ENCODE data around the gene SPEF1.

Gene SPEF1

GRCh38 chr20:3764659-3765058, 16.6 kb downstream of the SPEF1 start:
- no peak for DNase-seq

- no peak for DNase-seq
Observed at GRCh38 chr20:3763671-3764601, 17.3 kb downstream of the SPEF1 start.

- DNase-seq, result no peak
Observed at GRCh38 chr20:3760655-3761348, 20.4 kb downstream of the SPEF1 start.

- no peak for DNase-seq
Observed at GRCh38 chr20:3759884-3760283, 21.4 kb downstream of the SPEF1 start.

- DNase-seq, result no peak
Observed at GRCh38 chr20:3759316-3759823, 21.9 kb downstream of the SPEF1 start.

GRCh38 chr20:3758566-3758965, 22.7 kb downstream of the SPEF1 start:
- no peak for DNase-seq

- DNase-seq, result no peak
Observed at GRCh38 chr20:3757268-3757667, 24.0 kb downstream of the SPEF1 start.

GRCh38 chr20:3755814-3756480, 25.3 kb downstream of the SPEF1 start:
- DNase-seq, result no peak

- DNase-seq, result no peak
Observed at GRCh38 chr20:3755269-3755668, 26.0 kb downstream of the SPEF1 start.

GRCh38 chr20:3754276-3754630, 27.0 kb downstream of the SPEF1 start:
- no peak for DNase-seq

- no peak for DNase-seq
Observed at GRCh38 chr20:3753501-3754275, 27.6 kb downstream of the SPEF1 start.

GRCh38 chr20:3753098-3753497, 28.1 kb downstream of the SPEF1 start:
- DNase-seq, result peak; percentile 84

- DNase-seq, result no peak
Observed at GRCh38 chr20:3752386-3752759, 28.9 kb downstream of the SPEF1 start.

- DNase-seq, result peak; percentile 84
Observed at GRCh38 chr20:3751675-3752385, 29.4 kb downstream of the SPEF1 start.

- no peak for DNase-seq
Observed at GRCh38 chr20:3751305-3751674, 30.0 kb downstream of the SPEF1 start.

GRCh38 chr20:3749689-3750531, 31.3 kb downstream of the SPEF1 start:
- peak; percentile 92 for DNase-seq

GRCh38 chr20:3749087-3749688, 32.1 kb downstream of the SPEF1 start:
- peak; percentile 45 for DNase-seq

- no peak for DNase-seq
Observed at GRCh38 chr20:3748073-3748472, 33.2 kb downstream of the SPEF1 start.

- no peak for DNase-seq
Observed at GRCh38 chr20:3747471-3747870, 33.8 kb downstream of the SPEF1 start.

- no peak for DNase-seq
Observed at GRCh38 chr20:3745686-3746173, 35.5 kb downstream of the SPEF1 start.

Data from NCI-H82 (cell line).